Loucy (cell line): ENCODE results near the gene TMEM86B.
A peak's percentile ranks its signal among the peaks of the same experiment; 100 is the strongest.

Experiments
- H2AFZ ChIP-seq: fragments of 200-600 bp; sonication (generic); 2 replicates; pipeline ENCODE4 v1.6.0; 2016; ENCODE audit warnings: antibody characterized with exemption, mild to moderate bottlenecking, low read length, moderate library complexity
- H3F3A ChIP-seq: fragments of 200-600 bp; 2 replicates; pipeline ENCODE4 v1.6.0; 2016; ENCODE audit warnings: antibody characterized with exemption, low read depth, mild to moderate bottlenecking
- H3K27me3 ChIP-seq: fragments of 200-600 bp; sonication (generic); 2 replicates; pipeline ENCODE4 v1.6.1; 2014; ENCODE audit warnings: low read length, mild to moderate bottlenecking; ENCODE audit not compliant: insufficient read depth, poor library complexity, severe bottlenecking
- H3K36me3 ChIP-seq: fragments of 200-600 bp; sonication (generic); 2 replicates; pipeline ENCODE4 v1.6.1; 2016; ENCODE audit warnings: low read length; ENCODE audit not compliant: insufficient read depth
- H3K4me1 ChIP-seq: fragments of 200-600 bp; sonication (generic); 2 replicates; pipeline ENCODE4 v1.5.1; 2014; ENCODE audit warnings: low read length, mild to moderate bottlenecking; ENCODE audit not compliant: insufficient read depth, poor library complexity, severe bottlenecking
- H3K4me2 ChIP-seq: fragments of 200-600 bp; sonication (generic); 2 replicates; pipeline ENCODE4 v1.6.0; 2014; ENCODE audit warnings: antibody characterized with exemption, low read length, low read depth, mild to moderate bottlenecking; ENCODE audit not compliant: poor library complexity, severe bottlenecking
- H3K4me3 ChIP-seq: fragments of 200-600 bp; sonication (generic); 2 replicates; pipeline ENCODE4 v1.5.1; 2014; ENCODE audit warnings: low read length, mild to moderate bottlenecking, mixed read lengths; ENCODE audit not compliant: poor library complexity, severe bottlenecking
- H3K79me2 ChIP-seq: fragments of 200-600 bp; sonication (generic); 2 replicates; pipeline ENCODE4 v1.6.1; 2014; ENCODE audit warnings: low read length; ENCODE audit not compliant: insufficient read depth
- H3K9ac ChIP-seq: fragments of 200-600 bp; sonication (generic); 2 replicates; pipeline ENCODE4 v1.6.0; 2014; ENCODE audit warnings: mild to moderate bottlenecking, low read depth, low read length, moderate library complexity; ENCODE audit not compliant: poor library complexity, severe bottlenecking
- H3K9me2 ChIP-seq: fragments of 200-600 bp; sonication (generic); replicated peaks from 2 replicates; pipeline ENCODE4 v1.6.1; 2016; ENCODE audit warnings: low read depth, low read length, mixed read lengths
- H3K9me3 ChIP-seq: fragments of 200-600 bp; sonication (generic); 2 replicates; pipeline ENCODE4 v1.6.1; 2014; ENCODE audit warnings: mild to moderate bottlenecking, antibody characterized with exemption, low read length, low read depth; ENCODE audit not compliant: insufficient read depth
- H4K20me1 ChIP-seq: fragments of 200-600 bp; sonication (generic); 2 replicates; pipeline ENCODE4 v1.6.0; 2014; ENCODE audit warnings: antibody characterized with exemption, low read length, mild to moderate bottlenecking; ENCODE audit not compliant: insufficient read depth, poor library complexity, severe bottlenecking
- CTCF ChIP-seq: fragments of 200-600 bp; sonication (generic); conservative IDR thresholded peaks from 2 replicates; pipeline ENCODE4 v1.5.1; 2014; ENCODE audit warnings: mild to moderate bottlenecking, antibody characterized with exemption, low read length
- EZH2phosphoT487 ChIP-seq: fragments of 200-600 bp; IDR thresholded peaks from 2 replicates; pipeline ENCODE4 v1.6.1; 2018; ENCODE audit warnings: antibody characterized with exemption, mild to moderate bottlenecking, moderate library complexity, borderline replicate concordance

The TMEM86B gene

DNA sequence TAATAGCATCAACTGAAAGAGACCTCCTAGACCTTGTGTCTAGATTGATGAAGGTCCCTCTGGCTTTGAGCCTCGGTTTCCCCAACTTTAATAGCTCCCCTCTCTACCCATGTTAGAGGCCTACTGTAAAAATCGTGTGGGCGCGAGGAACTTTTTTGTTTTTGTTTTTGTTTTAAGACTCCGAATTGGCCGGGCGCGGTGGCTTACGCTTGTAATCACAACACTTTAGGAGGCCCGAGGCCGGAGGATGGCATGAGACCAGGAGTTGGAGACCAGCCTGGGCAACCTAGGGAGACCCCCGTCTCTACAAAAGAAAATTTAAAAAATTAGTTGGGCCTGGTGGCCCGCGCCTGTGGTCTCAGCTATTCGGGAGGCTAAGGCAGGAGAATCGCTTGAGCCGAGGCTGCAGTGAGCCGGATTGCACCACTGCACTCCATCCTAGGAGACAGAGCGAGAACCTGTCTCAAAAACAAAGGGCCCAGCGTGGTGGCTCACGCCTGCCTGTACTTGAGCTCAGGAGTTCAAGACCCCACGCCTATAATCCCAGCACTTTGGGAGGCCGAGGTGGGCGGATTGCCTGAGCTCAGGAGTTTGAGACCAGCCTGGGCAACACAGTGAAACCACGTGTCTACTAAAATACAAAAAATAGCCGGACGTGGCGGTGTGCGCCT, 31.1 kb upstream of the TMEM86B start:
- TF ChIP-seq EZH2phosphoT487 (no peak), CTCF (no peak)
- Histone ChIP-seq H4K20me1 (peaks cover 29% of the 10 kb centered on the region), H3K36me3 (no peaks in the 10 kb centered on the region; the same call in 1 of the 2 replicates), H3F3A (peaks cover 12% of the 10 kb centered on the region), H3K4me1 (peaks cover 29% of the 10 kb centered on the region), H3K4me2 (peak overlapping the region; percentile 83), H2AFZ (no peak overlapping the region), H3K9me3 (no peaks in the 10 kb centered on the region), H3K79me2 (peaks cover 42% of the 10 kb centered on the region), H3K9ac (peak overlapping the region; percentile 100), H3K27me3 (no peaks in the 10 kb centered on the region), H3K4me3 (peak overlapping the region; percentile 89), H3K9me2 (no peaks in the 10 kb centered on the region)

- H3K9me3 ChIP-seq: no peaks in the 10 kb centered on the region
- peak within 1 kb of the TSS; percentile 97 for H3K4me2 ChIP-seq
- H3K9me2 ChIP-seq: no peaks in the 10 kb centered on the region
- peaks cover 16% of the 10 kb centered on the region for H3F3A ChIP-seq
- TF ChIP-seq CTCF: no peak
- no peak for TF ChIP-seq EZH2phosphoT487
- peaks cover 33% of the 10 kb centered on the region for H3K4me1 ChIP-seq
- peak within 1 kb of the TSS; percentile 100 for H3K9ac ChIP-seq
- H3K79me2 ChIP-seq: peaks cover 45% of the 10 kb centered on the region
- H4K20me1 ChIP-seq: peaks cover 29% of the 10 kb centered on the region
- no peaks in the 10 kb centered on the region; the same call in 1 of the 2 replicates for H3K36me3 ChIP-seq
- peak within 1 kb of the TSS; percentile 89 for H3K4me3 ChIP-seq
- H2AFZ ChIP-seq: no peak within 1 kb of the TSS
- no peaks in the 10 kb centered on the region for H3K27me3 ChIP-seq
Measured at GRCh38 chr19:55258828-55259539, 30.4 kb upstream of the TMEM86B start, which contains the start of gene PPP6R1. PPP6R1 (minus strand) TSS chr19:55259017; CDS start chr19:55247103, 11,914 bp downstream.

DNA sequence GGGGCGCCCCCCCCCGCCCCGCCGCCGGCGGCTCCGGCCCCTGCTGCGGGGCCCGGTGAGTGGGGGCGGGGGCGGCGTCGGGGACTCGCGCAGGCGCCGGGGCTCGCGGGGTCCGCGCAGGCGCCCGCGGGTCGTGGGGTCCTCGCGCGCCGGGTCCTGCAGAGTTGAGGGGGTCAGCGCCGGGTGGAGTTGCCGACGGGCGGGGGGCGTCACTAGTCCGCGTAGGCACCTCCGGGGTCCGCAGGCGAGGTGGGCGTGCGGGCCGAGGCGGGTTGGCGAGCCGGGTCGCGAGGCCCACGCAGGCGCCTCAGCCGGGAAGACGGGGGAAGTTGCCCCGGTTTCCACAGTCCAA, 29.9 kb upstream of the TMEM86B start:
- Histone ChIP-seq H3K36me3 (peaks cover 1% of the 10 kb centered on the region; the same call in 1 of the 2 replicates), H3F3A (peaks cover 19% of the 10 kb centered on the region), H3K27me3 (no peaks in the 10 kb centered on the region), H3K4me3 (peak overlapping the region; percentile 89), H3K9me2 (no peaks in the 10 kb centered on the region), H3K79me2 (peaks cover 49% of the 10 kb centered on the region), H3K4me2 (peak overlapping the region; percentile 83), H3K4me1 (peaks cover 36% of the 10 kb centered on the region), H3K9me3 (no peaks in the 10 kb centered on the region), H2AFZ (no peak overlapping the region), H4K20me1 (peaks cover 29% of the 10 kb centered on the region), H3K9ac (peak overlapping the region; percentile 100)
- TF ChIP-seq EZH2phosphoT487 (no peak), CTCF (no peak)
